ENCODE data around the gene IPO9. TPM values are rescaled to one million over a fixed set of nuclear protein-coding genes. Genes with fewer than 3 reads are reported as not detected.

IPO9 gene
- total RNA-seq, 1 experiment from 2014 or later, result 80.6 TPM

DNA sequence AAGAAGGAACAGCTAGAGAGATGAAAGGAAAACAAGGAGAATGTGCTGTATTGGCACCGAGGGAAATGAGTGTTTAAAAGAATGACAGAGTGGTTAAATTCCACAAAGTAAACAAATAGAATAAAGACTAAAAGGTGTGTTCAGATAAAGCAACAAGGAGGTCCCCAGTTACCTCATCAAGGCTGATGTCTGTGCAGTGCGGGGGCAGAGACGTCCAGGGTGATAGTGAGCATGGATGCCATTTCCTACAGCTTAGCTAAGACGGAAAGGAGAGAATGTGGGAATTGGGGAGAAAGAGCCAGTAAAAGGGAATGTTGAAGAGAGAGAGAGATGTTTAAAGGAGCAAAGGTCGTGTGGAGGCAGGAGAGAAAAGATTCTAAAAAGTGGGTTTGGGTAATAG lies 101.8 kb downstream of the IPO9 start:
- no peak for ATAC-seq
- no peaks in the 10 kb centered on the region for H3K79me2 ChIP-seq (ENCODE audit: insufficient read depth, low read length)
- no peaks in the 10 kb centered on the region for H4K20me1 ChIP-seq (ENCODE audit: insufficient read depth)
- H3K27me3 ChIP-seq (ENCODE audit: insufficient read depth, low read length), result no peaks in the 10 kb centered on the region
- no peaks in the 10 kb centered on the region for H3K9me3 ChIP-seq (ENCODE audit: control insufficient read depth in 1 of 2, insufficient read depth in 1 of 2, low read depth in 1 of 2, low read length in 2 of 2)
- BruUV-seq (replicated peaks), result no TSS peak
- no peaks in the 10 kb centered on the region for H3K9me2 ChIP-seq (ENCODE audit: insufficient read depth)
- H2AFZ ChIP-seq (ENCODE audit: low read depth, low read length, poor library complexity, severe bottlenecking), result no peak overlapping the region
- POLR2A ChIA-PET, result no interaction called here
- no peak overlapping the region for H3K4me2 ChIP-seq (ENCODE audit: low read length)
- RAD21 ChIA-PET (ENCODE audit: low non-redundant PET in 1 of 2, low total read pairs in 2 of 2, uncharacterized antibody in 2 of 2, unreplicated experiment in 2 of 2), result no interaction called here
- no peak for DNase-seq (ENCODE audit: low read depth, low spot score)
- no peaks in the 10 kb centered on the region for H3K36me3 ChIP-seq (ENCODE audit: control insufficient read depth in 1 of 2, insufficient read depth in 2 of 2, low read length in 2 of 2)
- intact Hi-C loops (cut with micrococcal nuclease), result no loop called here
- no peak overlapping the region for H3K9ac ChIP-seq (ENCODE audit: low read length)
- no peak overlapping the region for H3K27ac ChIP-seq (ENCODE audit: low read depth, low read length)
- CTCF ChIA-PET, result no interaction called here
- TF ChIP-seq, protein P1, sequence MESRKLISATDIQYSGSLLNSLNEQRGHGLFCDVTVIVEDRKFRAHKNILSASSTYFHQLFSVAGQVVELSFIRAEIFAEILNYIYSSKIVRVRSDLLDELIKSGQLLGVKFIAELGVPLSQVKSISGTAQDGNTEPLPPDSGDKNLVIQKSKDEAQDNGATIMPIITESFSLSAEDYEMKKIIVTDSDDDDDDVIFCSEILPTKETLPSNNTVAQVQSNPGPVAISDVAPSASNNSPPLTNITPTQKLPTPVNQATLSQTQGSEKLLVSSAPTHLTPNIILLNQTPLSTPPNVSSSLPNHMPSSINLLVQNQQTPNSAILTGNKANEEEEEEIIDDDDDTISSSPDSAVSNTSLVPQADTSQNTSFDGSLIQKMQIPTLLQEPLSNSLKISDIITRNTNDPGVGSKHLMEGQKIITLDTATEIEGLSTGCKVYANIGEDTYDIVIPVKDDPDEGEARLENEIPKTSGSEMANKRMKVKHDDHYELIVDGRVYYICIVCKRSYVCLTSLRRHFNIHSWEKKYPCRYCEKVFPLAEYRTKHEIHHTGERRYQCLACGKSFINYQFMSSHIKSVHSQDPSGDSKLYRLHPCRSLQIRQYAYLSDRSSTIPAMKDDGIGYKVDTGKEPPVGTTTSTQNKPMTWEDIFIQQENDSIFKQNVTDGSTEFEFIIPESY (IDR thresholded peaks at IDR 0.05; ENCODE audit: extremely low read depth, insufficient replicate concordance, low read length), result no peak
- TF ChIP-seq YY1 (IDR thresholded peaks at IDR 0.05; ENCODE audit: extremely low read depth, insufficient replicate concordance, low read depth, low read length), result no peak
- no peak for TF ChIP-seq ATF3 (IDR thresholded peaks at IDR 0.05)
- no peak for TF ChIP-seq POLR2A (IDR thresholded peaks at IDR 0.05; ENCODE audit: borderline replicate concordance, extremely low read depth, insufficient read depth, insufficient read length)
- no peak for TF ChIP-seq TCF7L2 (IDR thresholded peaks at IDR 0.05; ENCODE audit: borderline replicate concordance, extremely low read depth, insufficient read depth, insufficient read length)
- TF ChIP-seq RAD21 (IDR thresholded peaks at IDR 0.05; ENCODE audit: low read depth), result no peak
- no peak for TF ChIP-seq EGR1 (IDR thresholded peaks at IDR 0.05; ENCODE audit: low read depth)
- H3K4me3 ChIP-seq (replicated peaks in 1 of 2; ENCODE audit: low read depth in 1 of 2, low read length in 2 of 2), result no peak overlapping the region
- H3K4me1 ChIP-seq (ENCODE audit: control insufficient read depth in 1 of 2, insufficient read depth in 2 of 2, low read length in 2 of 2), result no peaks in the 10 kb centered on the region

MicroRNAs encoded within 50 kb of the gene (microRNA counts, 767-probe panel; counts per million panel counts)
- microRNA hsa-miR-1231, result not detected

Small RNAs within 50 kb of the gene (microRNA-seq; reads per million reads assigned to microRNA genes)
- gene MIR1231 (ENCODE audit: borderline number of aligned reads) (not detected), gene MIR6739 (ENCODE audit: borderline number of aligned reads) (not detected)

Other genes starting within 250 kb of the IPO9 start
- 15.2 TPM for gene SHISA4, start 59.7 kb downstream of the IPO9 start, total RNA-seq (2021; ENCODE audit: unreplicated experiment)
- 0.12 TPM for gene LMOD1, start 117.4 kb downstream of the IPO9 start, total RNA-seq (2021; ENCODE audit: unreplicated experiment)
- 100 TPM for gene TIMM17A, start 126.3 kb downstream of the IPO9 start, total RNA-seq (2021; ENCODE audit: unreplicated experiment)
- 85.9 TPM for gene RNPEP, start 153.5 kb downstream of the IPO9 start, total RNA-seq (2021; ENCODE audit: unreplicated experiment)
- 200 TPM for gene ELF3, start 181.4 kb downstream of the IPO9 start, total RNA-seq (2021; ENCODE audit: unreplicated experiment)